HG03342 (cell line): ENCODE results near the gene F10.

Experiments
- ATAC-seq: cut with Tn5 transposase; IDR thresholded peaks from one replicate; pipeline ENCODE4 v1.9.1; 2021; ENCODE audit warnings: mild to moderate bottlenecking, moderate library complexity; ENCODE audit not compliant: unreplicated experiment

The F10 gene

GRCh38 chr13:113115363-113116205 lies 7.0 kb upstream of the F10 start:
- ATAC-seq = no peak

- no peak for ATAC-seq
These were observed 6.3 kb upstream of the F10 start for GRCh38 chr13:113116206-113116800.

- no peak for ATAC-seq
These were observed 5.7 kb upstream of the F10 start for GRCh38 chr13:113116871-113117271.

DNA sequence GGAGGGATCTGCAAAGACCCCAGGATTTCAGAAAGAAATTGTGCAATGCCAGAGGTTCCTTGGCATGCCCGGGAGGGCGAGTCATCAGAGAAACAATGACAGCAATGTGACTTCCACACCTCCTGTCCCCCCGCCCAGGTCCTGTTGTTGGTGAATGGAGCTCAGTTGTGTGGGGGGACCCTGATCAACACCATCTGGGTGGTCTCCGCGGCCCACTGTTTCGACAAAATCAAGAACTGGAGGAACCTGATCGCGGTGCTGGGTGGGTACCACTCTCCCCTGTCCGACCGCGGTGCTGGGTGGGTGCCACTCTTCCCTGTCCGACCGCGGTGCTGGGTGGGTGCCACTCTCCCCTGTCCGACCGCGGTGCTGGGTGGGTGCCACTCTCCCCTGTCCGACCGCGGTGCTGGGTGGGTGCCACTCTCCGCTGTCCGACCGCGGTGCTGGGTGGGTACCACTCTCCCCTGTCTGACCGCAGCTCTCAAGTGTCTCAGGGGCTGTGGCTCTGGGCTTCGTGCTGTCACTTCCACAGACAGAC lies 5.2 kb upstream of the F10 start:
- ATAC-seq = no peak

DNA sequence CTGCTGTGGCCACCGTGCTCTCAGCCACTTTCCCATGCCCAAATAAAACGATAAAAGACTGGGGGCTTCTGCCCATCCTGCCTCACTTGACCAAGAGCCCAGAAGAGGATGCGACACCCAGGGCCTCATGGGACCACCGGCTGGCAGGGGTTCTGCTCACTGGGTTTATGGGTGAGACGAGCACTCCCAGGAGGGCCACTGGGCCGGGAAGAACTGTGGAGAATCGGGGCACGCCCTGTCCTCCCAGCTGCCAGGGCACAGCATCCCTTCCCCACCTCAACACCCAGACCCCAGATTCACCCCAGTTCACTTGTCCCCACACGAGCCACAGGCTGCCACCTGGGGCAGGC lies 4.7 kb upstream of the F10 start:
- no peak for ATAC-seq

DNA sequence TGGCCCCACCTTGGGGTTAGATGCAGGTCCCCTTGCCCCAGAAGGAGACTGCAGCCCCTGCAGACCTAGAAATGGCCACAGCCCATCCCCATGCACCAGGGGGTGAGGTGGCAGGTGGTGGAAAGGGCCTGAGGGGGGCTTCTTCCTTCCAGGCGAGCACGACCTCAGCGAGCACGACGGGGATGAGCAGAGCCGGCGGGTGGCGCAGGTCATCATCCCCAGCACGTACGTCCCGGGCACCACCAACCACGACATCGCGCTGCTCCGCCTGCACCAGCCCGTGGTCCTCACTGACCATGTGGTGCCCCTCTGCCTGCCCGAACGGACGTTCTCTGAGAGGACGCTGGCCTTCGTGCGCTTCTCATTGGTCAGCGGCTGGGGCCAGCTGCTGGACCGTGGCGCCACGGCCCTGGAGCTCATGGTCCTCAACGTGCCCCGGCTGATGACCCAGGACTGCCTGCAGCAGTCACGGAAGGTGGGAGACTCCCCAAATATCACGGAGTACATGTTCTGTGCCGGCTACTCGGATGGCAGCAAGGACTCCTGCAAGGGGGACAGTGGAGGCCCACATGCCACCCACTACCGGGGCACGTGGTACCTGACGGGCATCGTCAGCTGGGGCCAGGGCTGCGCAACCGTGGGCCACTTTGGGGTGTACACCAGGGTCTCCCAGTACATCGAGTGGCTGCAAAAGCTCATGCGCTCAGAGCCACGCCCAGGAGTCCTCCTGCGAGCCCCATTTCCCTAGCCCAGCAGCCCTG lies 4.2 kb upstream of the F10 start:
- no peak for ATAC-seq

- ATAC-seq = no peak
These were observed 3.3 kb upstream of the F10 start for GRCh38 chr13:113119166-113119821.

- no peak for ATAC-seq
These were observed 2.8 kb upstream of the F10 start for GRCh38 chr13:113119822-113120189.

- ATAC-seq = no peak
These were observed 2.1 kb upstream of the F10 start for GRCh38 chr13:113120300-113121182.

DNA sequence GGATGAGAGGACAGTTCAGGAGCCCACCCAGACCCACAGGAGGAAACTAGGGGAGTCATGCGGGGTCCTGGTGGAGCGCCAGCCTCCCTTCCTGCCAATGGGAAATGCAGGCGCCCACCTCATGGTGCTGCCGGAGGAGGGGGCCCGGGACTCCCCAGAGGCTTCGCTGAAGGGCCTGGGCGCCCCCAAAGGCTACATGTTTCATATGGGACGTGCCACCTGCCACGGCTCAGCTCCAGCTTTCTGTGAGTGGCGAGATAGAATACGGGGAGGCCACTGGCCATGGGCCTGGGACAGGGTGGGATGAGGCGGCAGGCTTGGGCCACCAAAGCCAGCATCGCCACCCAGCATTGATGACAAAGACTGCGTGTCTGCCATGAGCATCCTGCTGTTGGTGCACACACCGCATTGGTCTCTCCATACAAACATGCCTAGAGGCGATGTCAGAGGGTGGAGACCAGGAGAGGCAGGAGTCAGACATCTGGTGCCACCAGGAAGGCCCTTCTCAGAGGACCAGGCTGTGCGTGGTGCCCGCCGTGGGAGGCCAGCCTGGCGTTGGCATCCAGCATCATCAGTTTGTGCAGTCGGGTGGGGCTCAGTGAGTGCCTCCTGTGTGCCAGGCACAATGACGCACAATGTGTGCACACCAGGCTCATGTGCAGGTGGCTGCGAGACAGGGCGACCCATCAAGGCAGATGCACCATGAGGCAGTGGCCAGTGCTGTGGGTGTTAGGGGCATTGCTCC lies 1.2 kb upstream of the F10 start:
- no peak for ATAC-seq

- no peak for ATAC-seq
These were observed 599 bp upstream of the F10 start for GRCh38 chr13:113121928-113122471.

GRCh38 chr13:113123226-113124201 lies 915 bp downstream of the F10 start:
- no peak for ATAC-seq

GRCh38 chr13:113124211-113124970 lies 1.8 kb downstream of the F10 start:
- no peak for ATAC-seq

- no peak for ATAC-seq
These were observed 3.1 kb downstream of the F10 start for GRCh38 chr13:113125506-113126264.

- ATAC-seq = no peak
These were observed 3.9 kb downstream of the F10 start for GRCh38 chr13:113126265-113127150.

DNA sequence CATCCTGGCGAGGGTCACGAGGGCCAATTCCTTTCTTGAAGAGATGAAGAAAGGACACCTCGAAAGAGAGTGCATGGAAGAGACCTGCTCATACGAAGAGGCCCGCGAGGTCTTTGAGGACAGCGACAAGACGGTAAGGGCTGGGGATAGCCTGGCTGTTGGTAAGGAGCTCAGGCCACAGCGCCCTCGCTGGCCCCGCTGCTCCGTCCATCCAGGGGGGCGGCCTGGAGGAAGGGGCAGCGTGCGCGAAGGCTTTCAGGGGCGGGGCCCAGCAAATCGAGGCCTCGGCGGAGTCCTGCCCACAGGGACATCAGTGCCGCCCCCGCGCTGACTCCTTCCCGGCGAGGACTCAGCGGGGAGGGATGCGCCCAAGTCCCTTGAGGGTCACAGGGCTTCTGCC lies 6.9 kb downstream of the F10 start:
- ATAC-seq = no peak
